ENCODE data around the gene CD244.
A peak's percentile ranks its signal among the peaks of the same experiment; 100 is the strongest.

CD244 gene

GRCh38 chr1:160823296-160823695, 39.4 kb downstream of the CD244 start:
- Histone ChIP-seq H3K4me1 (ENCODE audit: control insufficient read depth, insufficient read depth, low read depth, low read length) (no peaks in the 10 kb centered on the region), H3K27me3 (ENCODE audit: control insufficient read depth in 1 of 2, insufficient read depth in 1 of 2, low read length in 2 of 2) (peaks cover 0 to 7% of the 10 kb centered on the region in 2 experiments), H3K79me1 (replicated peaks; ENCODE audit: low read length, poor library complexity, severe bottlenecking) (no peaks in the 10 kb centered on the region), H2BK5ac (ENCODE audit: low read depth, low read length, poor library complexity, severe bottlenecking) (no peak overlapping the region), H3K9me3 (ENCODE audit: control insufficient read depth, low read length) (no peaks in the 10 kb centered on the region), H4K8ac (ENCODE audit: low read length) (no peak overlapping the region), H3K36me3 (ENCODE audit: control insufficient read depth in 1 of 2, insufficient read depth in 2 of 2, low read depth in 1 of 2, low read length in 2 of 2) (no peaks in the 10 kb centered on the region), H3K9ac (ENCODE audit: low read length) (no peak overlapping the region), H3K27ac (ENCODE audit: low read length, poor library complexity, severe bottlenecking) (no peak overlapping the region), H2BK12ac (ENCODE audit: low read length in 2 of 2) (no peak overlapping the region), H2BK120ac (ENCODE audit: low read depth, low read length) (no peak overlapping the region), H2AK5ac (ENCODE audit: low read length, severe bottlenecking) (no peak overlapping the region), H3K4me3 (ENCODE audit: insufficient read depth in 1 of 2, low read depth in 1 of 2, low read length in 2 of 2) (peak overlapping the region in 1 of 2 experiments; percentile 14), H3K14ac (ENCODE audit: low read length in 2 of 2) (no peak overlapping the region), H3K4me2 (ENCODE audit: low read length, poor library complexity, severe bottlenecking) (no peak overlapping the region), H3K4ac (ENCODE audit: low read depth in 1 of 2, low read length in 2 of 2) (no peak overlapping the region), H2AFZ (ENCODE audit: low read depth, low read length) (no peak overlapping the region), H3K18ac (ENCODE audit: low read depth in 1 of 2, low read length in 2 of 2) (no peak overlapping the region), H3K23ac (ENCODE audit: low read length in 2 of 2) (no peak overlapping the region), H2BK15ac (ENCODE audit: low read depth, poor library complexity, severe bottlenecking) (no peak overlapping the region), H4K91ac (ENCODE audit: low read length) (no peak overlapping the region)
- no peak for DNase-seq
- WGBS: 93% methylated on average over 3 of the region's 3 CpGs

GRCh38 chr1:160821627-160822026, 41.1 kb downstream of the CD244 start:
- Histone ChIP-seq H3K27ac (ENCODE audit: low read length, poor library complexity, severe bottlenecking) (no peak overlapping the region), H3K18ac (ENCODE audit: low read depth in 1 of 2, low read length in 2 of 2) (no peak overlapping the region), H3K4me2 (ENCODE audit: low read length, poor library complexity, severe bottlenecking) (no peak overlapping the region), H2AK5ac (ENCODE audit: low read length, severe bottlenecking) (no peak overlapping the region), H3K14ac (ENCODE audit: low read length in 2 of 2) (no peak overlapping the region), H3K4me1 (ENCODE audit: control insufficient read depth, insufficient read depth, low read depth, low read length) (no peaks in the 10 kb centered on the region), H2BK12ac (ENCODE audit: low read length in 2 of 2) (no peak overlapping the region), H2BK120ac (ENCODE audit: low read depth, low read length) (no peak overlapping the region), H2BK15ac (ENCODE audit: low read depth, poor library complexity, severe bottlenecking) (no peak overlapping the region), H3K4me3 (ENCODE audit: insufficient read depth in 1 of 2, low read depth in 1 of 2, low read length in 2 of 2) (no peak overlapping the region), H3K36me3 (ENCODE audit: control insufficient read depth in 1 of 2, insufficient read depth in 2 of 2, low read depth in 1 of 2, low read length in 2 of 2) (no peaks in the 10 kb centered on the region), H4K91ac (ENCODE audit: low read length) (no peak overlapping the region), H3K23ac (ENCODE audit: low read length in 2 of 2) (no peak overlapping the region), H3K9me3 (ENCODE audit: control insufficient read depth, low read length) (no peaks in the 10 kb centered on the region), H3K27me3 (ENCODE audit: control insufficient read depth in 1 of 2, insufficient read depth in 1 of 2, low read length in 2 of 2) (peaks cover 5 to 7% of the 10 kb centered on the region in 2 experiments), H3K9ac (ENCODE audit: low read length) (no peak overlapping the region), H3K4ac (ENCODE audit: low read depth in 1 of 2, low read length in 2 of 2) (no peak overlapping the region), H2BK5ac (ENCODE audit: low read depth, low read length, poor library complexity, severe bottlenecking) (no peak overlapping the region), H2AFZ (ENCODE audit: low read depth, low read length) (no peak overlapping the region), H3K79me1 (replicated peaks; ENCODE audit: low read length, poor library complexity, severe bottlenecking) (no peaks in the 10 kb centered on the region), H4K8ac (ENCODE audit: low read length) (no peak overlapping the region)
- WGBS: 78% methylated on average over 8 of the region's 8 CpGs
- DNase-seq: no peak

- Histone ChIP-seq H3K27me3 (ENCODE audit: control insufficient read depth in 1 of 2, insufficient read depth in 1 of 2, low read length in 2 of 2) (peaks cover 5 to 7% of the 10 kb centered on the region in 2 experiments), H3K4me2 (ENCODE audit: low read length, poor library complexity, severe bottlenecking) (no peak overlapping the region), H3K4me1 (ENCODE audit: control insufficient read depth, insufficient read depth, low read depth, low read length) (no peaks in the 10 kb centered on the region), H3K36me3 (ENCODE audit: control insufficient read depth in 1 of 2, insufficient read depth in 2 of 2, low read depth in 1 of 2, low read length in 2 of 2) (no peaks in the 10 kb centered on the region), H2BK5ac (ENCODE audit: low read depth, low read length, poor library complexity, severe bottlenecking) (no peak overlapping the region), H2AK5ac (ENCODE audit: low read length, severe bottlenecking) (no peak overlapping the region), H3K79me1 (replicated peaks; ENCODE audit: low read length, poor library complexity, severe bottlenecking) (no peaks in the 10 kb centered on the region), H3K4me3 (ENCODE audit: insufficient read depth in 1 of 2, low read depth in 1 of 2, low read length in 2 of 2) (no peak overlapping the region), H3K9ac (ENCODE audit: low read length) (no peak overlapping the region), H3K18ac (ENCODE audit: low read depth in 1 of 2, low read length in 2 of 2) (no peak overlapping the region), H3K14ac (ENCODE audit: low read length in 2 of 2) (no peak overlapping the region), H2BK12ac (ENCODE audit: low read length in 2 of 2) (no peak overlapping the region), H2BK15ac (ENCODE audit: low read depth, poor library complexity, severe bottlenecking) (no peak overlapping the region), H3K23ac (ENCODE audit: low read length in 2 of 2) (no peak overlapping the region), H2BK120ac (ENCODE audit: low read depth, low read length) (no peak overlapping the region), H4K8ac (ENCODE audit: low read length) (no peak overlapping the region), H3K4ac (ENCODE audit: low read depth in 1 of 2, low read length in 2 of 2) (no peak overlapping the region), H2AFZ (ENCODE audit: low read depth, low read length) (no peak overlapping the region), H3K9me3 (ENCODE audit: control insufficient read depth, low read length) (no peaks in the 10 kb centered on the region), H4K91ac (ENCODE audit: low read length) (no peak overlapping the region), H3K27ac (ENCODE audit: low read length, poor library complexity, severe bottlenecking) (no peak overlapping the region)
- DNase-seq: no peak
- WGBS: 55% methylated on average over 2 of the region's 3 CpGs
Observed at GRCh38 chr1:160819186-160819585, 43.5 kb downstream of the CD244 start.

GRCh38 chr1:160818207-160818937, 44.3 kb downstream of the CD244 start:
- no peaks in the 10 kb centered on the region for H3K4me1 ChIP-seq (ENCODE audit: control insufficient read depth, insufficient read depth, low read depth, low read length)
- no peak overlapping the region for H4K91ac ChIP-seq (ENCODE audit: low read length)
- no peaks in the 10 kb centered on the region for H3K9me3 ChIP-seq (ENCODE audit: control insufficient read depth, low read length)
- no peak overlapping the region for H3K4me3 ChIP-seq (ENCODE audit: insufficient read depth in 1 of 2, low read depth in 1 of 2, low read length in 2 of 2)
- H3K14ac ChIP-seq (ENCODE audit: low read length in 2 of 2): no peak overlapping the region
- no peak overlapping the region for H2BK120ac ChIP-seq (ENCODE audit: low read depth, low read length)
- H3K27me3 ChIP-seq (ENCODE audit: control insufficient read depth in 1 of 2, insufficient read depth in 1 of 2, low read length in 2 of 2): peaks cover 5 to 7% of the 10 kb centered on the region in 2 experiments
- no peak overlapping the region for H2BK15ac ChIP-seq (ENCODE audit: low read depth, poor library complexity, severe bottlenecking)
- H3K23ac ChIP-seq (ENCODE audit: low read length in 2 of 2): no peak overlapping the region
- H3K27ac ChIP-seq (ENCODE audit: low read length, poor library complexity, severe bottlenecking): no peak overlapping the region
- H3K9ac ChIP-seq (ENCODE audit: low read length): no peak overlapping the region
- DNase-seq: no peak
- H2BK5ac ChIP-seq (ENCODE audit: low read depth, low read length, poor library complexity, severe bottlenecking): no peak overlapping the region
- H3K18ac ChIP-seq (ENCODE audit: low read depth in 1 of 2, low read length in 2 of 2): no peak overlapping the region
- H3K4me2 ChIP-seq (ENCODE audit: low read length, poor library complexity, severe bottlenecking): no peak overlapping the region
- H2AFZ ChIP-seq (ENCODE audit: low read depth, low read length): no peak overlapping the region
- WGBS: 74% methylated on average over 8 of the region's 9 CpGs
- no peak overlapping the region for H4K8ac ChIP-seq (ENCODE audit: low read length)
- H3K79me1 ChIP-seq (replicated peaks; ENCODE audit: low read length, poor library complexity, severe bottlenecking): no peaks in the 10 kb centered on the region
- H2BK12ac ChIP-seq (ENCODE audit: low read length in 2 of 2): no peak overlapping the region
- H3K36me3 ChIP-seq (ENCODE audit: control insufficient read depth in 1 of 2, insufficient read depth in 2 of 2, low read depth in 1 of 2, low read length in 2 of 2): no peaks in the 10 kb centered on the region
- H3K4ac ChIP-seq (ENCODE audit: low read depth in 1 of 2, low read length in 2 of 2): no peak overlapping the region
- H2AK5ac ChIP-seq (ENCODE audit: low read length, severe bottlenecking): no peak overlapping the region

All from mesenchymal stem cell (in vitro differentiated cells and primary cell).